GM18909 (cell line): ENCODE results near the gene CFC1.
A peak's percentile ranks its signal among the peaks of the same experiment; 100 is the strongest.
"Not testable (repeated sequence)": the region's sequence is repeated elsewhere in the genome, so short reads cannot be mapped to it uniquely, and the experiment has no call there.

Source experiments
- ATAC-seq: cut with Tn5 transposase; IDR thresholded peaks from one replicate; pipeline ENCODE4 v1.9.1; 2021; ENCODE audit warnings: mild to moderate bottlenecking; ENCODE audit not compliant: unreplicated experiment, poor library complexity

Gene CFC1

GRCh38 chr2:130599393-130599792 is at the start of gene CFC1:
Gene CFC1 (minus strand): TSS chr2:130599575. CDS start chr2:130599287, 288 bp downstream.
- not testable (repeated sequence) for ATAC-seq

- not testable (repeated sequence) for ATAC-seq
Measured at GRCh38 chr2:130641688-130642087, 42.3 kb upstream of the CFC1 start.

- ATAC-seq, result not testable (repeated sequence)
Measured at GRCh38 chr2:130638973-130639372, 39.6 kb upstream of the CFC1 start.

GRCh38 chr2:130628784-130629475 is 29.6 kb upstream of the CFC1 start:
- not testable (repeated sequence) for ATAC-seq

GRCh38 chr2:130611140-130611539 is 11.8 kb upstream of the CFC1 start, which contains the start of gene POTEJ:
Gene POTEJ (plus strand): TSS chr2:130611440. CDS start chr2:130611533, 93 bp downstream.
- not testable (repeated sequence) for ATAC-seq

GRCh38 chr2:130610486-130610885 is 11.1 kb upstream of the CFC1 start:
- not testable (repeated sequence) for ATAC-seq

GRCh38 chr2:130609002-130609920 is 9.9 kb upstream of the CFC1 start:
- ATAC-seq, result not testable (repeated sequence)

GRCh38 chr2:130608276-130609001 is 9.1 kb upstream of the CFC1 start:
- not testable (repeated sequence) for ATAC-seq

- not testable (repeated sequence) for ATAC-seq
Measured at GRCh38 chr2:130601648-130602302, 2.4 kb upstream of the CFC1 start.

- not testable (repeated sequence) for ATAC-seq
Measured at GRCh38 chr2:130599926-130600325, 551 bp upstream of the CFC1 start.

- ATAC-seq, result not testable (repeated sequence)
Measured at GRCh38 chr2:130598463-130598862, 912 bp downstream of the CFC1 start.

GRCh38 chr2:130597994-130598393 is 1.4 kb downstream of the CFC1 start:
- ATAC-seq, result not testable (repeated sequence)

- ATAC-seq, result not testable (repeated sequence)
Measured at GRCh38 chr2:130596757-130597156, 2.6 kb downstream of the CFC1 start.

- not testable (repeated sequence) for ATAC-seq
Measured at GRCh38 chr2:130594011-130594410, 5.4 kb downstream of the CFC1 start.

- not testable (repeated sequence) for ATAC-seq
Measured at GRCh38 chr2:130592791-130593414, 6.5 kb downstream of the CFC1 start.

GRCh38 chr2:130590842-130591359 is 8.5 kb downstream of the CFC1 start:
- not testable (repeated sequence) for ATAC-seq

- not testable (repeated sequence) for ATAC-seq
Measured at GRCh38 chr2:130590170-130590841, 9.1 kb downstream of the CFC1 start.

GRCh38 chr2:130588688-130589458 is 10.5 kb downstream of the CFC1 start:
- ATAC-seq, result peak; percentile 84
